MM.1S (cell line): Measurements from ENCODE around the gene FBXO48.

Experiments used
- DNase-seq: peaks from one replicate; pipeline ENCODE4 v3.0.0-alpha.2; 2015
- H2AFZ ChIP-seq: fragments of 300-600 bp; sonication (generic); 2 replicates; pipeline ENCODE4 v1.6.0; 2016; ENCODE audit warnings: antibody characterized with exemption, low read length
- H3F3A ChIP-seq: fragments of 300-600 bp; sonication (generic); 2 replicates; pipeline ENCODE4 v1.6.1; 2016; ENCODE audit warnings: mild to moderate bottlenecking, antibody characterized with exemption, low read length, moderate library complexity, mixed read lengths; ENCODE audit not compliant: insufficient read depth
- H3K27ac ChIP-seq: fragments of 300-600 bp; sonication (generic); 2 replicates; pipeline ENCODE4 v1.5.1; 2016; ENCODE audit warnings: mild to moderate bottlenecking, low read length
- H3K27me3 ChIP-seq: fragments of 300-600 bp; sonication (generic); replicated peaks from 2 replicates; pipeline ENCODE4 v1.6.0; 2016; ENCODE audit warnings: low read length; ENCODE audit not compliant: insufficient read depth
- H3K36me3 ChIP-seq: fragments of 300-600 bp; sonication (generic); replicated peaks from 2 replicates; pipeline ENCODE4 v1.6.1; 2016; ENCODE audit warnings: mild to moderate bottlenecking, low read length, mixed read lengths; ENCODE audit not compliant: insufficient read depth
- H3K4me1 ChIP-seq: fragments of 300-600 bp; sonication (generic); 2 replicates; pipeline ENCODE4 v1.6.1; 2016; ENCODE audit warnings: low read length, mixed read lengths
- H3K4me2 ChIP-seq: fragments of 300-600 bp; sonication (generic); 2 replicates; pipeline ENCODE4 v1.6.0; 2016; ENCODE audit warnings: low read depth, low read length
- H3K4me3 ChIP-seq: fragments of 300-600 bp; sonication (generic); 2 replicates; pipeline ENCODE4 v1.5.1; 2016; ENCODE audit warnings: low read length, mixed read lengths
- H3K79me2 ChIP-seq: fragments of 300-600 bp; sonication (generic); 2 replicates; pipeline ENCODE4 v1.6.1; 2016; ENCODE audit warnings: mixed run types, low read length, mixed read lengths
- H3K9ac ChIP-seq: fragments of 300-600 bp; sonication (generic); 2 replicates; pipeline ENCODE4 v1.6.1; 2016; ENCODE audit warnings: low read length, mixed read lengths
- H3K9me2 ChIP-seq: fragments of 300-600 bp; sonication (generic); replicated peaks from 2 replicates; pipeline ENCODE4 v1.6.1; 2016; ENCODE audit warnings: mild to moderate bottlenecking, low read length, mixed read lengths; ENCODE audit not compliant: insufficient read depth
- H3K9me3 ChIP-seq: fragments of 300-600 bp; sonication (generic); replicated peaks from 2 replicates; pipeline ENCODE4 v1.6.1; 2016; ENCODE audit warnings: mild to moderate bottlenecking, low read length, mixed read lengths; ENCODE audit not compliant: insufficient read depth
- H4K20me1 ChIP-seq: fragments of 300-600 bp; sonication (generic); 2 replicates; pipeline ENCODE4 v1.6.1; 2016; ENCODE audit warnings: mild to moderate bottlenecking, low read length, moderate library complexity, mixed read lengths; ENCODE audit not compliant: insufficient read depth
- CTCF ChIP-seq: fragments of 300-600 bp; sonication (generic); IDR thresholded peaks from 2 replicates; pipeline ENCODE4 v1.5.1; 2016; ENCODE audit warnings: antibody characterized with exemption, low read length, mixed read lengths
- EZH2 ChIP-seq: fragments of 300-600 bp; sonication (generic); optimal IDR thresholded peaks from 2 replicates; pipeline ENCODE3; 2017; ENCODE audit warnings: low read depth, mild to moderate bottlenecking, antibody characterized with exemption, low read length, mixed read lengths
- EZH2phosphoT487 ChIP-seq: fragments of 300-600 bp; sonication (generic); IDR thresholded peaks from 2 replicates; pipeline ENCODE4 v1.6.1; 2018; ENCODE audit warnings: antibody characterized with exemption, low read length

The FBXO48 gene

GRCh38 chr2:68438455-68439303 is 28.4 kb downstream of the FBXO48 start:
- no peak overlapping the region for H3K9ac ChIP-seq
- TF ChIP-seq EZH2phosphoT487 (no peak), EZH2 (no peak), CTCF (no peak)
- no peak for DNase-seq
- no peak overlapping the region for H2AFZ ChIP-seq
- H3K4me2 ChIP-seq, result no peak overlapping the region
- no peaks in the 10 kb centered on the region for H4K20me1 ChIP-seq
- H3K9me2 ChIP-seq, result no peaks in the 10 kb centered on the region
- no peaks in the 10 kb centered on the region for H3K9me3 ChIP-seq
- H3F3A ChIP-seq, result peaks cover 5% of the 10 kb centered on the region; the same call in 1 of the 2 replicates
- H3K36me3 ChIP-seq, result no peaks in the 10 kb centered on the region
- H3K27ac ChIP-seq, result no peak overlapping the region
- no peak overlapping the region for H3K4me3 ChIP-seq
- no peaks in the 10 kb centered on the region for H3K27me3 ChIP-seq
- no peaks in the 10 kb centered on the region for H3K79me2 ChIP-seq
- H3K4me1 ChIP-seq, result peaks cover 12% of the 10 kb centered on the region

GRCh38 chr2:68436270-68436669 is 30.8 kb downstream of the FBXO48 start:
- Histone ChIP-seq H2AFZ (no peak overlapping the region), H3F3A (peaks cover 3% of the 10 kb centered on the region; the same call in 1 of the 2 replicates), H3K4me3 (no peak overlapping the region), H3K9me2 (no peaks in the 10 kb centered on the region), H3K27me3 (no peaks in the 10 kb centered on the region), H3K79me2 (no peaks in the 10 kb centered on the region), H3K4me1 (peaks cover 9% of the 10 kb centered on the region), H3K36me3 (no peaks in the 10 kb centered on the region), H3K27ac (no peak overlapping the region), H4K20me1 (no peaks in the 10 kb centered on the region), H3K4me2 (no peak overlapping the region), H3K9ac (no peak overlapping the region), H3K9me3 (no peaks in the 10 kb centered on the region)
- TF ChIP-seq EZH2phosphoT487, result no peak
- TF ChIP-seq CTCF, result no peak
- no peak for TF ChIP-seq EZH2
- DNase-seq, result no peak

- no peak overlapping the region for H3K4me2 ChIP-seq
- H3K27ac ChIP-seq, result no peak overlapping the region
Measured at GRCh38 chr2:68435615-68436014, 31.5 kb downstream of the FBXO48 start.

More at GRCh38 chr2:68435615-68436014, 31.5 kb downstream of the FBXO48 start:
- Histone ChIP-seq H3K27me3 (no peaks in the 10 kb centered on the region), H4K20me1 (no peaks in the 10 kb centered on the region), H3K36me3 (no peaks in the 10 kb centered on the region), H3F3A (no peaks in the 10 kb centered on the region), H2AFZ (no peak overlapping the region), H3K4me3 (no peak overlapping the region), H3K4me1 (peaks cover 3% of the 10 kb centered on the region), H3K9me2 (no peaks in the 10 kb centered on the region), H3K79me2 (no peaks in the 10 kb centered on the region), H3K9ac (no peak overlapping the region), H3K9me3 (no peaks in the 10 kb centered on the region)
- no peak for TF ChIP-seq EZH2phosphoT487
- no peak for TF ChIP-seq EZH2
- TF ChIP-seq CTCF, result no peak
- DNase-seq, result no peak
